ENCODE data around the gene SERPINF2. TPM values are rescaled to one million over a fixed set of nuclear protein-coding genes. Genes with fewer than 3 reads are reported as not detected.
A peak's percentile ranks its signal among the peaks of the same experiment; 100 is the strongest.
"Not testable (repeated sequence)": the region's sequence is repeated elsewhere in the genome, so short reads cannot be mapped to it uniquely, and the experiment has no call there.

Gene SERPINF2
- under 1 TPM; 0.23 to 0.55 TPM for total RNA-seq

GRCh38 chr17:1742371-1743087 is at the start of gene SERPINF2:
Gene SERPINF2, plus strand, starts transcription at chr17:1742871. Its CDS starts 2,125 bp downstream, at chr17:1744996.
- no peaks in the 10 kb centered on the region for H3K27me3 Mint-ChIP-seq
- H3K36me3 Mint-ChIP-seq (ENCODE audit: low read depth) = peaks cover 2% of the 10 kb centered on the region
- no peaks in the 10 kb centered on the region for H3K9me3 Mint-ChIP-seq
- CTCF ChIA-PET = no interaction called here
- no peak for DNase-seq
- H3K4me3 Mint-ChIP-seq = no peak within 1 kb of the TSS
- H3K4me1 Mint-ChIP-seq = no peaks in the 10 kb centered on the region
- no peak within 1 kb of the TSS for H3K27ac Mint-ChIP-seq
- POLR2A ChIA-PET = interaction anchor here (1.3 kb wide), 1 partner anchor 11 kb away, joined by 3 read pairs; no protein-coding TSS in a partner anchor

- ChIA-PET POLR2A (no interaction called here), CTCF (no interaction called here)
- H3K27ac Mint-ChIP-seq = no peak overlapping the region
- H3K4me3 Mint-ChIP-seq = no peak overlapping the region
- H3K4me1 Mint-ChIP-seq = no peaks in the 10 kb centered on the region
- peaks cover 2% of the 10 kb centered on the region for H3K27me3 Mint-ChIP-seq
- DNase-seq = no peak
- no peaks in the 10 kb centered on the region for H3K9me3 Mint-ChIP-seq
- no peaks in the 10 kb centered on the region for H3K36me3 Mint-ChIP-seq (ENCODE audit: low read depth)
Observed at GRCh38 chr17:1693339-1693738, 49.3 kb upstream of the SERPINF2 start.

GRCh38 chr17:1695365-1695764 is 47.3 kb upstream of the SERPINF2 start:
- POLR2A ChIA-PET = no interaction called here
- Mint-ChIP-seq H3K36me3 (ENCODE audit: low read depth) (no peaks in the 10 kb centered on the region), H3K27me3 (peaks cover 2% of the 10 kb centered on the region), H3K4me1 (no peaks in the 10 kb centered on the region), H3K9me3 (no peaks in the 10 kb centered on the region), H3K4me3 (no peak overlapping the region), H3K27ac (no peak overlapping the region)
- no peak for DNase-seq
- CTCF ChIA-PET = no interaction called here

GRCh38 chr17:1697681-1698080 is 45.0 kb upstream of the SERPINF2 start:
- ChIA-PET POLR2A (no interaction called here), CTCF (interaction anchor here (0.6 to 1.2 kb wide), 3 partner anchors 14 to 87 kb away, joined by 3 to 6 read pairs (median 3); no protein-coding TSS in a partner anchor)
- Mint-ChIP-seq H3K27me3 (peaks cover 2% of the 10 kb centered on the region), H3K4me3 (no peak overlapping the region), H3K36me3 (ENCODE audit: low read depth) (no peaks in the 10 kb centered on the region), H3K4me1 (no peaks in the 10 kb centered on the region), H3K27ac (no peak overlapping the region), H3K9me3 (no peaks in the 10 kb centered on the region)
- DNase-seq = no peak

GRCh38 chr17:1699891-1700290 is 42.8 kb upstream of the SERPINF2 start:
- H3K4me3 Mint-ChIP-seq; H3K27me3 Mint-ChIP-seq; H3K27ac Mint-ChIP-seq; CTCF ChIA-PET; H3K36me3 Mint-ChIP-seq (ENCODE audit: low read depth); H3K4me1 Mint-ChIP-seq; H3K9me3 Mint-ChIP-seq; DNase-seq: not testable (repeated sequence)
- POLR2A ChIA-PET = interaction anchor here (1.5 kb wide), 1 partner anchor 17 kb away, joined by 5 read pairs; no protein-coding TSS in a partner anchor

GRCh38 chr17:1703063-1703462 is 39.6 kb upstream of the SERPINF2 start:
- CTCF ChIA-PET = no interaction called here
- H3K9me3 Mint-ChIP-seq = no peaks in the 10 kb centered on the region
- DNase-seq = no peak
- no peak overlapping the region for H3K27ac Mint-ChIP-seq
- no peaks in the 10 kb centered on the region for H3K36me3 Mint-ChIP-seq (ENCODE audit: low read depth)
- no peak overlapping the region for H3K4me3 Mint-ChIP-seq
- H3K4me1 Mint-ChIP-seq = peaks cover 12% of the 10 kb centered on the region
- POLR2A ChIA-PET = no interaction called here
- peaks cover 18% of the 10 kb centered on the region for H3K27me3 Mint-ChIP-seq

- Mint-ChIP-seq H3K9me3 (no peaks in the 10 kb centered on the region), H3K27me3 (peaks cover 20% of the 10 kb centered on the region), H3K36me3 (ENCODE audit: low read depth) (no peaks in the 10 kb centered on the region), H3K27ac (no peak overlapping the region), H3K4me1 (peaks cover 14% of the 10 kb centered on the region), H3K4me3 (no peak overlapping the region)
- no peak for DNase-seq
- ChIA-PET POLR2A (interaction anchor here (0.7 kb wide), 1 partner anchor 286 kb away, joined by 3 read pairs; no protein-coding TSS in a partner anchor), CTCF (no interaction called here)
Observed at GRCh38 chr17:1705004-1705403, 37.7 kb upstream of the SERPINF2 start.

- peaks cover 16% of the 10 kb centered on the region for H3K36me3 Mint-ChIP-seq (ENCODE audit: low read depth)
- H3K4me3 Mint-ChIP-seq = no peak overlapping the region
- no peaks in the 10 kb centered on the region for H3K9me3 Mint-ChIP-seq
- H3K27me3 Mint-ChIP-seq = peaks cover 26% of the 10 kb centered on the region
- POLR2A ChIA-PET = interaction anchor here (0.7 to 1.4 kb wide), 3 partner anchors 8 to 23 kb away, joined by 3 to 12 read pairs (median 4); no protein-coding TSS in a partner anchor
- peak overlapping the region; percentile 71 for H3K27ac Mint-ChIP-seq
- DNase-seq = peak; percentile 41
- CTCF ChIA-PET = no interaction called here
- H3K4me1 Mint-ChIP-seq = peaks cover 30% of the 10 kb centered on the region
Observed at GRCh38 chr17:1707107-1707506, 35.6 kb upstream of the SERPINF2 start.

- peaks cover 22% of the 10 kb centered on the region for H3K27me3 Mint-ChIP-seq
- not testable (repeated sequence) for DNase-seq, H3K9me3 Mint-ChIP-seq, H3K27ac Mint-ChIP-seq
- POLR2A ChIA-PET = interaction anchor here (0.8 to 1.4 kb wide), 3 partner anchors 8 to 25 kb away, joined by 3 to 5 read pairs (median 5); no protein-coding TSS in a partner anchor
- H3K4me1 Mint-ChIP-seq = peaks cover 44% of the 10 kb centered on the region
- H3K4me3 Mint-ChIP-seq = peak overlapping the region; percentile 30
- CTCF ChIA-PET = interaction anchor here (0.6 kb wide), 1 partner anchor 74 kb away, joined by 3 read pairs; no protein-coding TSS in a partner anchor
- peaks cover 32% of the 10 kb centered on the region for H3K36me3 Mint-ChIP-seq (ENCODE audit: low read depth)
Observed at GRCh38 chr17:1708791-1709346, 33.8 kb upstream of the SERPINF2 start.

- peaks cover 35% of the 10 kb centered on the region for H3K36me3 Mint-ChIP-seq (ENCODE audit: low read depth)
- CTCF ChIA-PET = no interaction called here
- POLR2A ChIA-PET = interaction anchor here (0.8 to 1.4 kb wide), 3 partner anchors 8 to 26 kb away, joined by 3 to 5 read pairs (median 5); no protein-coding TSS in a partner anchor
Observed at GRCh38 chr17:1709403-1709951, 33.2 kb upstream of the SERPINF2 start.

GRCh38 chr17:1709971-1710806 is 32.5 kb upstream of the SERPINF2 start, which contains the start of gene TLCD2:
Gene TLCD2, minus strand, starts transcription at chr17:1710377. Its CDS starts 135 bp downstream, at chr17:1710242.
- Mint-ChIP-seq H3K27ac (no peak within 1 kb of the TSS), H3K36me3 (ENCODE audit: low read depth) (peaks cover 39% of the 10 kb centered on the region), H3K4me3 (peak within 1 kb of the TSS; percentile 50), H3K9me3 (no peaks in the 10 kb centered on the region), H3K27me3 (peaks cover 15% of the 10 kb centered on the region), H3K4me1 (peaks cover 55% of the 10 kb centered on the region)
- no peak for DNase-seq
- CTCF ChIA-PET = no interaction called here
- POLR2A ChIA-PET = interaction anchor here (1.4 kb wide), 1 partner anchor 26 kb away, joined by 5 read pairs; no protein-coding TSS in a partner anchor

More at GRCh38 chr17:1709403-1709951, 33.2 kb upstream of the SERPINF2 start:
- no peak for DNase-seq
- Mint-ChIP-seq H3K9me3 (no peaks in the 10 kb centered on the region), H3K27ac (no peak overlapping the region), H3K27me3 (peaks cover 20% of the 10 kb centered on the region), H3K4me1 (peaks cover 48% of the 10 kb centered on the region), H3K4me3 (no peak overlapping the region)

- Mint-ChIP-seq H3K27me3 (peaks cover 10% of the 10 kb centered on the region), H3K36me3 (ENCODE audit: low read depth) (peaks cover 39% of the 10 kb centered on the region), H3K27ac (no peak overlapping the region), H3K4me3 (peak overlapping the region; percentile 50), H3K9me3 (no peaks in the 10 kb centered on the region), H3K4me1 (peaks cover 57% of the 10 kb centered on the region)
- DNase-seq = no peak
- POLR2A ChIA-PET = no interaction called here
- CTCF ChIA-PET = no interaction called here
Observed at GRCh38 chr17:1710807-1711553, 31.7 kb upstream of the SERPINF2 start.
